ENCODE data around the gene AUTS2. TPM values are rescaled to one million over a fixed set of nuclear protein-coding genes. Genes with fewer than 3 reads are reported as not detected.

AUTS2 gene
- total RNA-seq, 1 experiment from 2014 or later: 256 TPM

DNA sequence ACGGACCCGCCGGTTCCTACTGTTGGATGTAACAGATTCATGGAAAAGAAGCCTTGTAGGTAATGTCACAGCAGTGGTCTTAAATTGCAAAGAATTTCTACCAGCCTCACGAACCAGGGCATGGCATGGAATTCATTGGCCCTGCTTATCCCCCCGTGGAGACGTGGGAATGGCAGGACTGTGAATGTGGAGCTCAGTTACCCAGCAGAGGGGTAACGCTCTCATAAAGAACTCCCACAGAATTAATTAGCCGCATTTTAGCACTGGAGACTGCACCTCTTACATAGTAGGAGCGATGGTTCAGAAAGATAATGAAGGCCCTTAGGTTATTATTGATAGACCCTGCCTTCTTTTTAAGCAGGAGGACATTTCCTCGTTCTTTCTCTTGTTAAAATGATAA is 715.4 kb downstream of the AUTS2 start:
- Histone ChIP-seq H3T11ph (ENCODE audit: low read length) (no peak overlapping the region), H3K14ac (ENCODE audit: insufficient read depth, low read length) (no peak overlapping the region), H3K23me2 (ENCODE audit: insufficient read length, low read depth, low read length, poor library complexity, severe bottlenecking) (no peaks in the 10 kb centered on the region), H3K4ac (ENCODE audit: low read depth, low read length) (no peak overlapping the region), H2AK5ac (ENCODE audit: insufficient read length, low read length) (no peak overlapping the region), H2AFZ (ENCODE audit: low read length) (no peak overlapping the region), H3K79me1 (ENCODE audit: insufficient read depth, low read depth, low read length, poor library complexity, severe bottlenecking) (no peaks in the 10 kb centered on the region), H3K56ac (ENCODE audit: insufficient read length, low read depth, low read length) (no peak overlapping the region), H4K5ac (ENCODE audit: insufficient read length, low read depth, low read length) (no peak overlapping the region), H3K79me2 (ENCODE audit: insufficient read depth, low read length) (no peaks in the 10 kb centered on the region), H2BK15ac (ENCODE audit: low read depth, low read length) (no peak overlapping the region), H2BK12ac (ENCODE audit: insufficient read length, low read depth, low read length) (no peak overlapping the region), H4K20me1 (ENCODE audit: control insufficient read depth, insufficient read depth, insufficient read length) (no peaks in the 10 kb centered on the region), H3K4me2 (ENCODE audit: insufficient read depth, insufficient read length, low read length) (no peak overlapping the region), H3K18ac (ENCODE audit: insufficient read length, low read depth, low read length) (no peak overlapping the region), H4K91ac (ENCODE audit: insufficient read length, low read depth, low read length) (no peak overlapping the region), H4K8ac (replicated peaks; ENCODE audit: insufficient read length, low read depth, low read length) (no peak overlapping the region), H3K9me3 (ENCODE audit: control insufficient read depth, low read depth, low read length) (no peaks in the 10 kb centered on the region), H3K23ac (ENCODE audit: insufficient read length, low read depth, low read length) (no peak overlapping the region), H2BK5ac (ENCODE audit: insufficient read length, low read length) (no peak overlapping the region), H3K4me1 (ENCODE audit: insufficient read depth, low read length) (0 out of 2 replicates have a peak, but pooled peaks cover 1% of the 10 kb centered on the region), H3K27ac (ENCODE audit: insufficient read length, low read depth, low read length) (no peak overlapping the region), H2BK20ac (ENCODE audit: low read depth, low read length, poor library complexity, severe bottlenecking) (no peak overlapping the region), H3K9ac (ENCODE audit: extremely low read depth, insufficient read length, low read length) (no peak overlapping the region), H3K27me3 (ENCODE audit: insufficient read depth, low read length) (no peaks in the 10 kb centered on the region), H2BK120ac (ENCODE audit: low read depth, low read length, poor library complexity, severe bottlenecking) (no peak overlapping the region)
- DNase-seq: no peak
- peaks cover 0 to 3% of the 10 kb centered on the region in 2 experiments; a peak in 1 of 5 replicates for H3K9me3 Mint-ChIP-seq
- TF ChIP-seq, protein P1, sequence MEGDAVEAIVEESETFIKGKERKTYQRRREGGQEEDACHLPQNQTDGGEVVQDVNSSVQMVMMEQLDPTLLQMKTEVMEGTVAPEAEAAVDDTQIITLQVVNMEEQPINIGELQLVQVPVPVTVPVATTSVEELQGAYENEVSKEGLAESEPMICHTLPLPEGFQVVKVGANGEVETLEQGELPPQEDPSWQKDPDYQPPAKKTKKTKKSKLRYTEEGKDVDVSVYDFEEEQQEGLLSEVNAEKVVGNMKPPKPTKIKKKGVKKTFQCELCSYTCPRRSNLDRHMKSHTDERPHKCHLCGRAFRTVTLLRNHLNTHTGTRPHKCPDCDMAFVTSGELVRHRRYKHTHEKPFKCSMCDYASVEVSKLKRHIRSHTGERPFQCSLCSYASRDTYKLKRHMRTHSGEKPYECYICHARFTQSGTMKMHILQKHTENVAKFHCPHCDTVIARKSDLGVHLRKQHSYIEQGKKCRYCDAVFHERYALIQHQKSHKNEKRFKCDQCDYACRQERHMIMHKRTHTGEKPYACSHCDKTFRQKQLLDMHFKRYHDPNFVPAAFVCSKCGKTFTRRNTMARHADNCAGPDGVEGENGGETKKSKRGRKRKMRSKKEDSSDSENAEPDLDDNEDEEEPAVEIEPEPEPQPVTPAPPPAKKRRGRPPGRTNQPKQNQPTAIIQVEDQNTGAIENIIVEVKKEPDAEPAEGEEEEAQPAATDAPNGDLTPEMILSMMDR (conservative IDR thresholded peaks at IDR 0.05): no peak
- no peak overlapping the region for H3K4me3 Mint-ChIP-seq
- H3K27ac Mint-ChIP-seq: no peak overlapping the region
- H3K4me1 Mint-ChIP-seq: peaks cover 26 to 33% of the 10 kb centered on the region in 2 experiments
- no CpG with 5 or more reads among the region's 10 CpGs for WGBS (ENCODE audit: extremely low coverage, insufficient read length, low lambda C conversion rate)
- H3K27me3 Mint-ChIP-seq (ENCODE audit: low read depth): no peaks in the 10 kb centered on the region
- no peaks in the 10 kb centered on the region; a peak in 1 of 7 replicates for H3K36me3 Mint-ChIP-seq (ENCODE audit: insufficient read depth in 1 of 3, low read depth in 3 of 3)

Data from H9 (cell line).